GM23338 (cell line): ENCODE measurements around the gene DACT2.

Experiments used
- CTCF ChIP-seq, 2 experiments: fragments of 200-600 bp in 1 of 2; sonication (generic) in 1 of 2; conservative IDR thresholded peaks; 2 replicates each; pipeline versions ENCODE4 v1.5.1 to v1.6.1; 2016 to 2017; ENCODE audit warnings: antibody characterized with exemption in 2 of 2, low read depth in 2 of 2, mild to moderate bottlenecking in 2 of 2, moderate library complexity in 1 of 2
- EZH2phosphoT487 ChIP-seq: fragments of 200-600 bp; sonication (generic); IDR thresholded peaks from one replicate; pipeline ENCODE4 v1.8.1; 2018; ENCODE audit warnings: antibody characterized with exemption; ENCODE audit not compliant: unreplicated experiment

GRCh38 chr6:168291450-168291849 lies 28.1 kb downstream of the DACT2 start:
- no peak for TF ChIP-seq CTCF (conservative IDR thresholded peaks at IDR 0.05; ENCODE audit: low read depth in 2 of 2)
- no peak for TF ChIP-seq EZH2phosphoT487
